Measurements from ENCODE around the gene CSTPP1. TPM values are rescaled to one million over a fixed set of nuclear protein-coding genes. Genes with fewer than 3 reads are reported as not detected.

The CSTPP1 gene
- total RNA-seq, 4 donors from 2014 or later, result 47.5 to 87.6 (median 57.7) TPM

DNA sequence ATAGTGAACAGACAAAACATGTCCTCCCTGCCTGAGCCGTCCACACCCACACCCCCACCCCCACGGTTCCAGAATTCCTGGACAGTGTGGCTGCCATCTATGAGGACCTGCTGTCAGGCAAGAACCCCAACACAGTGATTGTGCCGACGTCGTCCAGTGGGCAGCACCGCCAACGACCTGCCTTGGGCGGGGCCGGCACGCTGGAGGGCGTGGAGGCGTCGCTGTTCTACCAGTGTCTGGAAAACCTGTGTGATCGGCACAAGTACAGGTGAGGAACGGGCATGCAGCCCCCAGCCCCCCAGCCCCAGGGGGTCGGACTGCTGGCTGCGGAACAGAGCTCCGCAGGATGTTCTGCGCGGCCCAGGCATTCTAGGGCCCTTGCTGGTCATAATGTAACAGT lies 220.4 kb downstream of the CSTPP1 start:
- intact Hi-C loops (cut with DNase I; ENCODE audit: low total_unique reads), result no loop called here
- no peak for TF ChIP-seq POLR2A (IDR thresholded peaks at IDR 0.05)
- TF ChIP-seq, protein P1, sequence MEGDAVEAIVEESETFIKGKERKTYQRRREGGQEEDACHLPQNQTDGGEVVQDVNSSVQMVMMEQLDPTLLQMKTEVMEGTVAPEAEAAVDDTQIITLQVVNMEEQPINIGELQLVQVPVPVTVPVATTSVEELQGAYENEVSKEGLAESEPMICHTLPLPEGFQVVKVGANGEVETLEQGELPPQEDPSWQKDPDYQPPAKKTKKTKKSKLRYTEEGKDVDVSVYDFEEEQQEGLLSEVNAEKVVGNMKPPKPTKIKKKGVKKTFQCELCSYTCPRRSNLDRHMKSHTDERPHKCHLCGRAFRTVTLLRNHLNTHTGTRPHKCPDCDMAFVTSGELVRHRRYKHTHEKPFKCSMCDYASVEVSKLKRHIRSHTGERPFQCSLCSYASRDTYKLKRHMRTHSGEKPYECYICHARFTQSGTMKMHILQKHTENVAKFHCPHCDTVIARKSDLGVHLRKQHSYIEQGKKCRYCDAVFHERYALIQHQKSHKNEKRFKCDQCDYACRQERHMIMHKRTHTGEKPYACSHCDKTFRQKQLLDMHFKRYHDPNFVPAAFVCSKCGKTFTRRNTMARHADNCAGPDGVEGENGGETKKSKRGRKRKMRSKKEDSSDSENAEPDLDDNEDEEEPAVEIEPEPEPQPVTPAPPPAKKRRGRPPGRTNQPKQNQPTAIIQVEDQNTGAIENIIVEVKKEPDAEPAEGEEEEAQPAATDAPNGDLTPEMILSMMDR (IDR thresholded peaks at IDR 0.05), result no peak
- no peak overlapping the region for H3K4me3 ChIP-seq (ENCODE audit: low read depth, poor library complexity, severe bottlenecking)
- 45 to 59% methylated on average over 20 of the region's 20 CpGs for WGBS, 2 donors
- no peak for DNase-seq (ENCODE audit: low spot score in 2 of 2)

DNA sequence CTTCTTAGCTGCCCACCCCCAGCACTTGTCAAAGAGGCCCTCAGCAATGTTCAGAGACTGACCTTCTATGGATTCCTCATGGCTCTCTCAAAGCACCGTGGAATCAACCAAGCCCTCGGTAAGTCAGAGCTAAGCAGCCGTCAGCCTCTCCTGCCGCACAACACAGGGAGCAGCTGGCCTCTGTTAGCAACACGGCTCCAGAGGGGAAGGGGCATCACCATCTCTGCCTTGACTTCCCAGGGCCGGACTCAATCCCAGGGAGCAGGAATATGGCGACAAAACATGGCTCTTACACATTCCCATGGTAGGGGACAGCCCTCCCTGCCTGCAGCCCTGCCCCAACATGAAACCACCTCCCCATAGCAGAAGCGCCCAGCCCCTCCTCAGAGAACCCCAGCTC lies 221.2 kb downstream of the CSTPP1 start:
- no peak for DNase-seq (ENCODE audit: low spot score in 2 of 2)
- intact Hi-C loops (cut with DNase I; ENCODE audit: low total_unique reads), result no loop called here
- H3K4me3 ChIP-seq (ENCODE audit: low read depth, poor library complexity, severe bottlenecking), result no peak overlapping the region
- WGBS, 2 donors, result 87 to 88% methylated on average over 8 of the region's 8 CpGs
- TF ChIP-seq, protein P1 (IDR thresholded peaks at IDR 0.05), result no peak
- TF ChIP-seq POLR2A (IDR thresholded peaks at IDR 0.05), result no peak

DNA sequence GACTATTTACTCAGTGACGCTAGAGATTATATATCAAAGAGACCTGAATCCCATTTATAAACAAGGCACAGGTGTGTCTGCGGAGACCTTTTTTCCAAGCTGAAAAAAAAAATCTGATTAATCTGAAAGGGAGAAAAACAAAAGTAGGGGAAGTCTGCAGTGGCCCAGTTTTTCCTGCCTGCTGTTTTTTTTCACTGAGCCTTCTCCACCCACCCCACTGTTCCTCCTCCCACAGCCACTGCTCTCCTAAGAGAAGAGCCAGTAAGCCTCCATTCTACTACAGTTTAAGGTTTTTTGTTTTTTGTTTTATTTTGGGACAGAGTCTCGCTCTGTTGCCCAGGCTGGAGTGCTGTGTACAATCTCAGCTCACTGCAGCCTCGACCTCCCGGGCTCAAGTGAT lies 221.7 kb downstream of the CSTPP1 start:
- TF ChIP-seq, protein P1 (IDR thresholded peaks at IDR 0.05), result no peak
- no peak for TF ChIP-seq POLR2A (IDR thresholded peaks at IDR 0.05)
- intact Hi-C loops (cut with DNase I; ENCODE audit: low total_unique reads), result no loop called here
- whole genome bisulfite sequencing, 2 donors, result 80 to 88% methylated on average over 5 of the region's 5 CpGs
- no peak overlapping the region for H3K4me3 ChIP-seq (ENCODE audit: low read depth, poor library complexity, severe bottlenecking)
- DNase-seq (ENCODE audit: low spot score in 2 of 2), result no peak

DNA sequence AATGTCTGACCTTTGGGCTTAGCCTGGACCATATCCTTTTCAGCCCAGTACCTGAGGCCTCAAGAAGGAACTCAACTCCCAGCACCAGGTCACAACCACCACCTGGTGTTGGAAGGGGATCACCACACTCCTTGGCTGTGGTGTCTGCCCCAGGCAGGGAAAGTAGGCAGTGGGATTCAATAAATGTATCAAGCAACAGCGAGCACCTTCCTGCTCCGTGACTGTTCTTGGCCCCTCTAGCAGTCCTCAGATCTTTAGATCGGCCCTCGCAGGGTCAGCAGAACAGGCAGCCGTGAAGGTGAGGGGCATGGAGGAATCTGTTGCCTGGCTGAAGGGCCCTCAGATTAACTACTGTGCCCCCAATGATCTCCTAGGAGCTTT lies 224.2 kb downstream of the CSTPP1 start:
- DNase-seq (ENCODE audit: low spot score in 2 of 2), result no peak
- WGBS, 2 donors, result 78 to 81% methylated on average over 5 of the region's 5 CpGs
- H3K4me3 ChIP-seq (ENCODE audit: low read depth, poor library complexity, severe bottlenecking), result no peak overlapping the region
- TF ChIP-seq POLR2A (IDR thresholded peaks at IDR 0.05), result no peak
- TF ChIP-seq, protein P1 (IDR thresholded peaks at IDR 0.05), result no peak
- intact Hi-C loops (cut with DNase I; ENCODE audit: low total_unique reads), result loop anchor here (2.0 kb wide), 1 partner anchor 270 kb away; no protein-coding TSS in a partner anchor

DNA sequence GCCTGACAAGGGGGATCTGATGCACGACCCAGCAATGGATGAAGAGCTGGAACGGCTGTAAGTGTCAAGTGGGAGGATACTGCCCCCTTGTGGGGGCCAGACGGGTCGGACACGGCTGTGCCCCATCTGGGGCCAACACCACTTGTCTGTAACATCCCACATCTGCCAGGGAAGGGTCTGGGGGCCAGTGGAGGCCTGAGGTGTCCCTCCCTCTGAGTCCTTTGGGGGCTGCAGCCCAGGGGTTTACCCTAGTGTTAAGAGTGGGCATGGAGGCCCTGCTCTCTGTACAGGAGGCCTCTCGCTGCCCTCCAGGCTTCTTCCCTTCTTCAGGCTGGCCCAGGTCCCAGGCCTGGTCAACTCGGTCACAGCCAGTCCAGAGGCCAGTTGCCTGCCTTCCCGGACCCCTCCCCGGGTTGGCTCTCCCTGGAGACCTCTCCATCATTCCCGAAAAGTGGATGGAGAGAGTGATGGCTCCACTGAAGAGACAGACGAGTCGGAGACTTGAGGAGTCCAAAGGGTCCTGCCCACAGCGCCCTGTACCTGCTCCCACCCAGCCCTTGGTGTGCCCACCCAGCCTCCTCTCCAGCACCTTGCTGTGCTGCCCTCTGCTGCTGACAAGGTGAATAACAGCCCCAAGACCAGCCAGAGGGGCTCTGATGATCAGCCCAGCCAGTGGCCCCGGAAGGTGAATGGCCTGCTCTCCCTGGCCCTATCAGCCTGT lies 224.7 kb downstream of the CSTPP1 start:
- WGBS, 2 donors, result 40% methylated on average over 14 of the region's 14 CpGs
- intact Hi-C loops (cut with DNase I; ENCODE audit: low total_unique reads), result loop anchor here (2.0 kb wide), 1 partner anchor 270 kb away; no protein-coding TSS in a partner anchor
- TF ChIP-seq, protein P1 (IDR thresholded peaks at IDR 0.05), result no peak
- no peak for TF ChIP-seq POLR2A (IDR thresholded peaks at IDR 0.05)
- no peak overlapping the region for H3K4me3 ChIP-seq (ENCODE audit: low read depth, poor library complexity, severe bottlenecking)
- peak in 1 of 2 donors; percentile 48 for DNase-seq (ENCODE audit: low spot score in 2 of 2)

All from lower leg skin (tissue), 4 donors.